ENCODE data around the gene BARX2.

BARX2 gene

DNA sequence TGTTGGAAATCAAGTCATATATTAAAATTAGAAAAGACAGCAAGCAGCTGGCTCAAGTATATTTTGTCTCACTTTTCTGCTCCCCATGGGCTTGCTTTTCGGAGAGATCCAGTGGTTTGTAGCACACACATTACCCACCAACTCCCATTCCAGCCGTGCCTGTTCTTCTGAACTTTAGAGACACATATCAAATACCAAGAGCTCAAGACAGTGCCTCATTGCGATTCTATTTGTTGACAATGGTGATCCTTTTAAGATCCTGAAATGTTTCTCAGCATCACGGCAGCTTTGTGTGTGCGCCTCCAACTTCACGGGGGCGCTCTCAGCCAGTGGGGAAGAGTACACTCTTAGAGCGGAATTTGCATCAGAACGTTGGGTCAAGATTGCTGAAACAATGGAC is 52.9 kb downstream of the BARX2 start:
- in situ Hi-C loops (cut with MboI; ENCODE audit: low sequenced_read_pairs) = no loop called here

DNA sequence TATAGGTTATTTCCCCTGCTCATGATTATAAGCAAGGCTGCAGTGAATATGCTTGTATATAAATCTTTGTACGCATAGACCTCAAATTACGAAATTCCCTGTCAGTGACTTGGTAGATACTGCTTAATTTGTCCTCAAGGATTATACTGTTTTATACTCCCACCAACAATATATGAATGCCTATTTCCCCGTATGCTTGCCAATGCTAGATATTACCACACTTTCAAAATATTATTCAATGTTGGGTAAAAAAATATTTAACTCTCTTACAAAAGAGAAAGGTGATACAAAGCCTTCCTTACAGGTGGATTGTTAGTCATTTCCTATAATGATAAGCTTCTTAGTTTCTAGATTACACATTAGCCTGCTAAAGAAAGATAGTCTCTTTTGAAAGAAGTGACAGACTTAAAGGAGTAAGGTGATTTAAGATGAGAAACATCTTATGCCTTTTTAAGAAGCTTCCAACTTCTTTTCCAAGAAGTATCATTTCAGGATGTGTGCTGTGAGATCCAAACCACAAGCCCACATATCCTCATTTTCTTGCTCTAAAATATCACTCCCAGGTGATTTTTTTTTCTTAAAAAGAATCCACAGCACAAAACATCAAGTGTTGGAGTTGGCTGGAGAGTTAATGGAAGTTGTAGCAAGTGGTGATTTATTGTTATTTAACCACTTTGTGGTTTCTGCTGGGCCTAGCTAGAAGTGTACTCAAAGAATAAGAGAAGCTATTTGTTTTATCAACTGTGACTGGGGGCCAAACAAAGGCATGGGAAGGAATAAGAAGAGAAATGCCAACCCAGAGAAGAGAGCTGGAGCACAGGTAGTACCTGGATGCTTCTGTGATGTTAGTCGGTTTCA is 59.2 kb downstream of the BARX2 start:
- in situ Hi-C loops (cut with MboI; ENCODE audit: low sequenced_read_pairs) = no loop called here

DNA sequence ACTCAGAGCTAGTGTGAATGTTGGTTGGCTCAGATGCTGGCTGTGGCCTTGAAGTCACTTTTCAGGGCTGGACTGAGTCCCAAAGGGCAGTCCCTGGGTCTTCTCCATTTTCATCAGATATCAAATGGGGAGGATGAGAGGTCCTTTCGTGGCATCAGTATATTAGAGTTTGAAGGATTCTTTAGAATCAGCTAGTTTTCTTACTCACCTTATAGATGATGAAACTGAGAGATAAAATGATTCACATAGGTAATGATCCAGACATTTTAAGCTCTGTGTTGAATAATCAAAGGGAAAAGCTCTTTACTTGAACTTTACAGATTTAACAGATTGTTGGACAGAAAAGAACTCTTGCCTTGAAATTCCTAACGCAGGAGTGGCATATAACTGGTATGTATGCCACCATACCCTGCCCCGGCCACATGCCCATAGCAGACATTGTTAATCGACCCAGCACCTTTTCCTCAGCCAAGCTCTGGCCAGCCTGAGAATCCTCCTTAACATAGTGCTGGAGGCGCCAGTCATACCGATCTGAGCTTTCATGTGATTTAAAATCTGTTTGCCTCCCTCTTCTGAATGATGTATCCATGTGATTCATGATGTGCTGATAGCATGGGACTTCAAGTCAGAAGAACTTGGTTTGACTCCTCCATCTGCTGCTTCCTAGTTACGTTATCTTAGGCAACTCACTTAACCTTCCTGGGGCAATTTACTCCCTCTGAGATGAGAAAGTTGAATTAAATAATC is 60.0 kb downstream of the BARX2 start:
- in situ Hi-C loops (cut with MboI; ENCODE audit: low sequenced_read_pairs) = no loop called here

DNA sequence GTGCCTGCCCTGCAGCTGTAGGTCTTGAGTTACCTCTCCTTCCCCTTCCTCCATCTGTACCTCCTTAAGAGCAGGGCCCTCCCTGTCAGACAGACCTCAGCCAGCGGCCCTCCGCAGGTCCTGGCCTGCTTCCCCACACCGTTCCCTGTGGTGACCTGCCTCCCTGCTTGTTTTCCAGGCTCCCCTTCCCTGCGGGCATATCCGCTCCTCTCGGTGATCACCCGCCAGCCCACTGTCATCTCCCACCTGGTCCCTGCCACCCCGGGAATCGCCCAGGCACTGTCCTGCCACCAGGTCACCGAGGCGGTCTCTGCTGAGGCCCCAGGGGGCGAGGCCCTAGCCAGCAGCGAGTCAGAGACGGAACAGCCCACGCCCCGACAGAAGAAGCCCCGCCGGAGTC is 60.9 kb downstream of the BARX2 start:
- in situ Hi-C loops (cut with MboI; ENCODE audit: low sequenced_read_pairs) = no loop called here

DNA sequence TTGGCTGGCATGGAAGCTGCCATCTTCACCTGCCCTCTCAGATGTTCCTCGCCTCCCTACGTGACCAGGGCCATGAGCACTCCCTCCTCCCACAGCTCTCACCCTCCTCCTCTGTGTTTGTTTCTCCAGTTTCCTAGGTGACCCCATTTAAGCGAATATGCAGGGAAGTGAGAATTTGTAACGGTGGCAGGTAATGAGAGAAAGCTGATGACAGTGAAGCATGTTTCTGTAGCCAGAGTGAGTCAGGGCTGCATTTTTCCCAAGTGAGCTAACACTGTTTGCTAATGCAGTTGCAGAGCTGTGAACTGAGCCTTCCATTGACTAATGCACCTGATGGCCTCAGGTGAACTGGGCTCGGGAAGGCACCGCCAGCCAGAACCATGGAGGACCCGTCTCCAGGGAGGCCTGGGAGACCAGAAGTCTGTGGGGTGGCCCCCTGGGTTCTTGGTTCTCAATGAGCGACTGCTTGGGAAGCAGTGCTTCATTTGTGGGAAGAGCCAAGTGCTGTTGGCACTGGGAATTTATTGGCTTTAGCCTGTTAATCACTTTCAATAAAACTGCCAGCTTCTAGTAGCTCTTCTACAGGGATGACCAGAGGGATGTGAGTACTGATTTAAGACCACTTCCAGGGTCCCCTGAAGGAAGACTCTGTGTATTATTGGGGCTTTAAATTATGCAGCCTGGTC is 64.5 kb downstream of the BARX2 start:
- in situ Hi-C loops (cut with MboI; ENCODE audit: low sequenced_read_pairs) = no loop called here

DNA sequence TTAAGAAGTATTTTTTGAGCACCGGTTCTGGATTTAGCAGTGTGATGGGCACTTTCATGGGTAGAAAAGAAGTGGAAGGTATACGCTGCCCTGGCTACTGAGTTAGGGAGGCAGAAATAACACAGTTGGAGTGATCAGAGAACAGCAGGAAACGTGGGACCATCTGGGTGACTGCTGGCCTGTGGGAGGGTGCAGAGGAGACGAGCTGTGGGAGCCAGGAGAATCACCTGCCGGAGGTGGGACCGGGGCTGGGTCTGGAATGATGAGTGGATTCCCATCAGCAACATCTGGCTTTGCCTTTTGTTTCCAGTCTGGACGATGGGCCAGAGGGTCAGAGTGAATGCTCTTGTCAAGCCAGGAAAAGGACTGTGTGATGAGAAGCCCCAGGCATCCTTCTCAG is 66.5 kb downstream of the BARX2 start:
- in situ Hi-C loops (cut with MboI; ENCODE audit: low sequenced_read_pairs) = no loop called here

DNA sequence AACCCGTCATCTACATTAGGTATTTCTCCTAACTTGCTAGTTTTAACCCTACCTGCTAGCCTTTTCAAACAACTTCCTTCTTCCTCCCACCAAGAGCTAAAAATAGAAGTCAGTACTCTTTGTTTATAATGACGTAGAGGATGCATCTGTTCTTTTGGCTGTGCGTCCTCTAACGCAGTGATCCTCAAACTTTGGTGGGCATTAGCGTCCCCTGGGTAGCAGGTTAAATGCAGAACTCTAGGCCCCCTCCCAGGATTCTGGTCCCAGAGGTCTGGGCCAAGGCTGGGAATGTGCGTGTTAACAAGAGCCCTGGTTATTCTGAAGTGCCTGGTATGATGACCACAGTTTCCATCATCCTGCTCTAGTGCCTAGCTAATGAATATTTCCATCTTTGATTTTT is 67.6 kb downstream of the BARX2 start:
- in situ Hi-C loops (cut with MboI; ENCODE audit: low sequenced_read_pairs) = no loop called here

DNA sequence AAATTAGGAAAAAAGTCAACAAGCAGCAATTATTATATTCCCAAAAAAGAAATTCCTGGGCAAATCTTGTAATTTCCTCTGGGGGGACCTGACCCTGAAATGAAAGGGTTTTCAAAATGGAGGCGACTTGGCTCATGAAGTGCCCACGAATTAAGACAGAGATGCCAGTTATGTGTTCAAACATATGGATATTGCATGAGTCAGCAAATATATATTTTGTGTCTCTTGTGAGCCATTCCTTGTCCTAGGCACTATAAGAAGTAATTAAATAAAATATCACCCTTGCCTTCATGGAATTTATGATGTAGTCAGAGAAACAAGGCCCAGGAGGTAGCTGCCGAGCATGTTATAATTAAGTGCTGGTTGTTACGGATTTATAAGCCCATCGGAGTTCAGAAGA is 68.6 kb downstream of the BARX2 start:
- in situ Hi-C loops (cut with MboI; ENCODE audit: low sequenced_read_pairs) = no loop called here

DNA sequence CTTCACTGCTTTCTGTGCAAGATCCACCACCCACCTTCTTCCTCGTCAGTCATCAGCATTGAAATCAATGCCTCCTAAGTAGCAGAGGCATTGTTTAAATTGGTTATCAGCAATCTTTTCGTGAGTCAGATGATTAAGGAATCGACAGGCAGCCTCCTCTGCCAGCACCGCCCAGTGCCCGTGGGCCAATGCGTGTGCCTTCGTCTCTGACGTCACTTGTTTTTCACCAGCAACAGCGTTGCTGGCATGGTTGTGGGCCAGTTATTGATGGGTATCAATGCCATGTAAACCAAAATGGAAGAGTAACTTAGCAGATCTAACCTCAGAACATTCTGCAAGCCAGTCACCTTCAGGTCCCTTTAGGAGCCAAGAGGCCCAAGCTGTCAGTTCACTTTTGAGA is 69.6 kb downstream of the BARX2 start:
- in situ Hi-C loops (cut with MboI; ENCODE audit: low sequenced_read_pairs) = no loop called here

DNA sequence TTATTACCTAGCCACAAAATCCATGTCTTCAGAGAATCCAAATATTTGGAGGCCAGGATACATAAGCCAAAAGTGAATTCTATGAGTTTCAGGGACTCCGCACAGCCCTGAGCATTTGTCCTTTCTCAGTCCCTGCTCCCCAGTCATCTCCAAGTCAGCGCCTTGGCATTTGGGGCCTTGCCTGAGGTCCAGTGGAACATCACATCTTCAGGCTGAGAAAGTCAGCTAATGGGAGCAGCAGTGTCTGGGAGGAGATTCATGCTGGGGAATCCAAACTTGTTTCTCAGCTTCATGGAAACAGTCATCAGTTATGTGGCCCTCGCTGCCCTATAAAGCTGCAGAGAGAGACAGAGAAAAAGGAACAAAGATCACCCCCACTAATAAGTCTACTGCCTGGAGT is 70.9 kb downstream of the BARX2 start:
- in situ Hi-C loops (cut with MboI; ENCODE audit: low sequenced_read_pairs) = no loop called here

DNA sequence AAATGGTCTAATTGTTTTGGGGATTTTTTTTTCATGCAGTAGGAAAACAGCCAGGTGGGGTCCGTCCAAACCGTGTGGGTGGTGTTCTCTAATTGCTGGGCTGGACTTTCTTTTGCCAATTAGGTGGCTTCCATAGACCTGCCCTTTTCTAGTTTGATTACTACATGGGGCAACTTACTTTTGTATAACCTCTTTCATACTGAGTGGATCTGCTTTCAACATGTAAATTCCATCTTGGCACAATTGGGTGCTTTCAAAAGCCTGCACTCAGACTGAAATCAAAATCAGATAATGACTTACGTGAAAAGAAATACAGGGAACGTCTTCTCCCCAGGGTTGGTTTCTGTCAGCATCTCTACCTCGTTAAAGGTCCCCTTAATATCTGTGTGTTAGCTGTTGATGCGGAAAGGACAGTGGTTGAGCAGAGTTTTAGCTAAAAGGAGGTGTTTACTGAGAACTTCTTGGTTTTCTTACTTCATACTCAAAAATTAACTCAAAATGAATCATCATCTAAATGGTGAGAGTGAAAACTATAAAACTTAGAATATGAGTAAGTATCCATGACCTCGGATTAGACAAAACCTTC is 72.1 kb downstream of the BARX2 start:
- in situ Hi-C loops (cut with MboI; ENCODE audit: low sequenced_read_pairs) = no loop called here

DNA sequence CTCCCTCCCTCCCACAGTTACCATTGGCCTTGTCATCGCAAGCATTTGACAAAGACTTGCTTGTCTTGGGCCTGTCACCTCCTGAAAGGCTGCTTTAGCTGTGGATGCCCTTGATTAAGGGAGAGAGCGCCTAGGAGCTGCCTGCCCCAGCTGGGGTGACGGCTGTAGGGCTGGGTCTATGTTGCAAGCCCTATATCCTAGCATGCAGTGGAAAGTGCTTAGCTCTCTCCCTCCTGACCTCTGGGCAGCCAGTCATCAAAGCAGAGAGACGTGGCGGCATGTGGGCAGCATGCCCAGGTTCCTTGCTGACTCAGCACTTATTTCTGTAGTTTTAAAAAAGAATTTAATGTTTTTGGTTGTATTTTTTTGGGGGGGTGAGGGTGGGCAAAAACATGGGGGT is 75.9 kb downstream of the BARX2 start:
- in situ Hi-C loops (cut with MboI; ENCODE audit: low sequenced_read_pairs) = no loop called here

DNA sequence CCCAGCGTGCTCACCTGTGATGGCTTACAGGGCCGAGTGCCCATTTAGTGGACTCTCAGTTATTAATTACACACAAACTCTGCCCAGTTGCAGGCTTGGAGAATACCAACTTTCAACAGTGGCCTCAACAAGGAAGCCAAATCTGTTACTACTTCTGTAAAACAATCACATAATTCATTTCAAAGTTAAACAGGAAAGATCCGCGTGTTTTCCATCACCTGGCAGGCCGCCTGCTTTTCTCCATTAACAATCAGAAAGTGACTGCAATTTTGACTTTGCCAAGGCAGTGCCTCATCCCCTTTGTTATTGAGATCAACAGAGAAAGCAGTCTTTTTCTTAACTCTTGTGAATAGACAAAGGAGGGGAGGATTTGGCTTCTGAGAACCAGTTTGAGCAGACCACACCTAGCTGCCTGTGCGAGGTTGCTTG is 77.7 kb downstream of the BARX2 start:
- in situ Hi-C loops (cut with MboI; ENCODE audit: low sequenced_read_pairs) = no loop called here

DNA sequence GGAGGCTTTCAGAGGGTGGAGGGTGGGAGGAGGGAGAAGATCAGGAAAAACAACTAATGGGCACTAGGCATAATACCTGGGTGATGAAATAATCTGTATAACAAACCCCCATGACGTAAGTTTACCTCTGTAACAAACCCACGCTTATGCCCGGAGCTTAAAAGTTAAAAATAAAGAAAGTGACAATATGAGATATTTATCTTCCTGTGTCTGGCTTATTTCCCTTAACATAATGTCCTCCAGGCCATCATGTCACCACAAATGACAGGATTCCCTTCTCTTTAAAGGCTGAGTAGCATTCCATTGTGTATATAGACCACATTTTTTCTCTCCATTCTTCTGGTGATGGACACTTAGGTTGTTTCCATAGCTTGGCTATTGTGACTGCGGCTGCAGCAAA is 79.5 kb downstream of the BARX2 start:
- in situ Hi-C loops (cut with MboI; ENCODE audit: low sequenced_read_pairs) = no loop called here

DNA sequence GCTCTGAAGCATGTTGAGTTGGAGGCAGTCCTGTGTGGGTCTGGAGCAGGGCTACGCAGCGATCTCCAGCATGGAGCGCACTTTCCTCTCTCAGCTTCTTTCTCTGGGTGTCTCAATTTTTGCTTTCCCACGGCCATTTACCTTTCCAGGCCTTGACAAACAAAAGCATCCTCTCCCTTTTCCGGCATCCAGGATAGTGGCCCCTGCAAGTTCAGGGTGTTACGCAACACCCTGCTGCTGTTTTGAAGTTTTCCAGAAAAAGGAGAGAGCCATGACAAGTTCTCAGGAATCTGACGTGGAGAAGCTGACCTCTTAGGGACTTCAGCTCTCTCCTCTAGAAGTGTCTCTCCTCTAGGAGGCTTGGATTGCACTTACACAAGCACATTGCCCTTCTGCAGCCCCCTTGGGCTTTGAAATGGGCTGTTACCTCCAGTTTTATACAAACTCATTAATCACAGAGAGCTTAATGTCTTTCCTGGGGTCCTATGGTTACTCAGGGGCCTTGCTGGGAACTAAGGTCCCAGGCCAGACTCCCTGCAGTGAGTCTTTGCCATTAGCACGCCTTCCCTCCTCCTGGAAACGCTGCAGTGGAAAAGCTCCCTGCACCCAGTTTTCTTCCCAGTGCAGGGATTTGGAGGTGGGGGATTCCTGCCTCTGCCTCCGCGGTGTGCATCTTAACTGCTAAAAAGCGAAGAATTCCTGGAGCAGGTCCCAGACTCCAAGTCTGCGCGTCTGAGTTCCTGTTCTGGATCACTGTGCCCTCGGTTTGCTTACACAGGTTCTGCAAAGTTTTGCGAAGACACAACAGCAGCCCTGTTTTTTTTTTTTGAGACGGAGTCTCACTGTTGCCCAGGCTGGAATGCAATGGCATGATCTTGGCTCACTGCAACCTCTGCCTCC is 80.4 kb downstream of the BARX2 start:
- in situ Hi-C loops (cut with MboI; ENCODE audit: low sequenced_read_pairs) = no loop called here

DNA sequence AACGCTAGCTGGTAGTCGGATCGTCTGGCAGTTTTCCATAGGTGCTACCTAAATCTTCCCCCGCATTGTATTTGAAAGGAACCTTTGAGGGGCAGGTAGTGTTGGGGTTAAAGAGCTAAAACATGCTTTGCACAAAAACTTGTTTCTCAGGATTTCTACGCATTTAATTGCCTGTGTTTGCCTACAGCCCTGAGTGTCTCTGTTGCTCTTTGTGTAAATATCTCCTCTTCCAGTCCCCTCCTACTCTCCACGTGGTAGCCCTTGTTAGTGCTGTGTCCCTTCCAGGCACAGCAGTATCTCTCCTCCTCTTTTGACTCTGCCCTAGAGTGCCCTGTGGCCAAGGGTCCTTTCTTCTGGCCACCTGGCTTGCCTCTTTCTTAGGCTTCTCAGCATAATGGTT is 81.7 kb downstream of the BARX2 start:
- in situ Hi-C loops (cut with MboI; ENCODE audit: low sequenced_read_pairs) = no loop called here

DNA sequence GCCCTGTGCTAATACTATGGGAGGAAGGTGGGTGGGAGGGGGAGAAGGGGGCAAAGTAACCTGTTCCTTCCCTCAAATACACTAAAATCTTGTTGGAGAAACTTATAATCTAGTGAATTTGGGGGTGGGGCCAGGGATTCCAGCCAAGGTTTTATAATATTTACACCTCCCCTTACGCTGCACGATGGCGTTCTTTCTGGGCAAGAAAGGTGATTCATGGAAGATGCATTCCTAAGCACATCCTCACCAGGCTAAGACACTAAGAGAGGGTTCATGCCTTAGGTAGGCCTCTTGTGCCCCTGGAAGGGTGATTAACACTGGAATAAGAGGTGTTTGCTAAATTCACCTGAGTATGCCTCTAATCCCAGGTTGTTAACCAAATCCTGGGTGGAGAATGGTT is 82.6 kb downstream of the BARX2 start:
- in situ Hi-C loops (cut with MboI; ENCODE audit: low sequenced_read_pairs) = no loop called here

DNA sequence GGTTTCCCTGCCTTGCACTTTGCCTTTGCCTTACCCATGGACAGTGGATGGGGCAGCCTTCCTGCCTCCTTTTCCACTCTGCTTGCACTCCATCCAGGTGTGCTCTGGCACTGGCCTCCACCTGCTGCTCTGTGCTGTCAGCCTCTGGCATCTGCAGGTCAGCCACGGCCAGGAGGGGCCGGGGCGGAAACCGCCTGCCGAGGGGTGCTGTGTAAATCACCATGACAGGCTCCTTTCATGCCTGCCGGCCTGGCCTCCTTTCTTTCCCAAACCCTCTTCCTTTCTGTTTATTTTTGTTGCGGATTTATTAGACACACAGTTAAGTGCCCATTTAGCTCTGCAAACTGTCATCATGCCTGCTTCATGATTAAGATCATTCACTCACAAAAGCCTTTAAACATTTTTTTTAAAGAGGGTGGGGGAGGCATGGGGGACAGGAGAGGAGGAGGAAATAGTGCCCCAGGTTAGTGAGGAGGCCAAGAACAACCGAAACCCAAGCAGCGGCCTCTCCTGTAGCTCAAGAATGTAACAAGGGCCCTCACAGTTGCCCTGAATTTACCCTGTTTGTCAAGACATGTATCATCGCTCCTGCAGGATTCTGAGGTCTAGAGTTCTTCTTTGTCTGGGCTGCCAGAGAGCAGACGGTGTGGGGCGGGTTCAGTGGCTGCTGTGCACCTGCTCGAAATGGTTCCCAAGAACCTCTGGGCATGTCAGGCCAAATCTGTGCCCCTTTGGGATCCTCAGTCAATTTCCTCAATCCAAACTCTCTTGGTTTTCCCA is 83.3 kb downstream of the BARX2 start:
- in situ Hi-C loops (cut with MboI; ENCODE audit: low sequenced_read_pairs) = no loop called here

DNA sequence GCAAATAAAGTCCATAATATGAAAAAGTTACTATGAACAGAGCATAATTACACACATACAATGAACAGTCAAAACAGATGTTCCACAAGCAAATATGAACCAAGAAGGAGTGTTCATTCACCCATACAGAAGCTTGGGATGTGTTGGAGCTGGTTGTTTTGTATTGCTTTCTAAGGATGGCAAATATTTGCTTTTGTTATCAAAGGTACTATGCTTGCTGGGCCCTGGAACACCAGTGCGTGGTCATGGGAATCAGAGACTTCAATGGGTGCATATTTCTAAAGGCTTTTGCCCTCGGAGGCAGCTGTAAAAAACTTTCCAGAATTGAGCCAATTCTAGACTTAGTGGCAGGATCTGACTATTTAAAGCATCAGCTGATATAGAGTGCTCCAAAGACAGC is 85.1 kb downstream of the BARX2 start:
- in situ Hi-C loops (cut with MboI; ENCODE audit: low sequenced_read_pairs) = no loop called here

DNA sequence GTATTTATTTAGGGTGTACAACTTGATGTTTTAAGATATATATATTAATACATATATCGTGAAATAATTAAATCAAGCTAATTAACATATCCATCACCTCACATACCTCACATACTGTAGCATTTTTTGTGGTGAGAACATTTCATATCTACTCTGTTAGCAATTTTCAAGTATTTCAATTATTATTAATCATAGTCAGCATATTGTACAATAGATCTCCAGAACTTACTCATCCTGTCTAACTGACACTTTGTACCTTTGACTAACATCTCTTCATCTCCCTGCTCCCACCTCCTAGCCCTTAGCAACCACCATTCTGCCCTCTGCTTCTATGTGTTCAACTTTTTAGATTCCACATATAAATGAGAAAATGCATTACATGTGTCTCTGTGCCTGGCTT is 108.4 kb downstream of the BARX2 start:
- in situ Hi-C loops (cut with MboI; ENCODE audit: low sequenced_read_pairs) = no loop called here

Measured in HL-60/S4 treated with phorbol 12-myristate 13-acetate at 8.2 ng/mL for 4 days and 3 days (cell line).